Panc1 (cell line): ENCODE data around the gene STK32C.

ENCODE experiments used
- CTCF ChIP-seq: fragments of 450-650 bp; IDR thresholded peaks from 2 replicates; pipeline ENCODE4 v1.5.1; 2017; ENCODE audit warnings: mild to moderate bottlenecking
- POLR2AphosphoS5 ChIP-seq: IDR thresholded peaks from 2 replicates; pipeline ENCODE4 v1.6.1; 2012; ENCODE audit warnings: mild to moderate bottlenecking, low read depth, low read length, moderate library complexity
- REST ChIP-seq, 2 experiments: IDR thresholded peaks; 2 replicates each; pipeline ENCODE4 v1.6.1; 2011 to 2012; ENCODE audit warnings: low read depth in 2 of 2, control low read depth in 1 of 2, low read length in 1 of 2, mild to moderate bottlenecking in 1 of 2, moderate library complexity in 1 of 2; ENCODE audit not compliant: insufficient read depth in 1 of 2

- TF ChIP-seq CTCF (no peak), POLR2AphosphoS5 (no peak), REST (IDR thresholded peaks at IDR 0.05; ENCODE audit: insufficient read depth in 1 of 2, low read depth in 2 of 2, low read length in 1 of 2) (no peak)
Measured at GRCh38 chr10:132273304-132273944, 34.3 kb downstream of the STK32C start.
